Purkinje cell (primary cell): ENCODE measurements around the gene CEP192. TPM values are rescaled to one million over a fixed set of nuclear protein-coding genes. Genes with fewer than 3 reads are reported as not detected.

Experiments
- polyA plus RNA-seq: library from polyadenylated mRNA; unstranded; fragments of >200 nt; fragmentation: Nextera tagmentation; gene quantifications from 2 replicates; pipeline ENCODE4 v1.2.1, GENCODE V29; 2014

Gene CEP192, protein sequence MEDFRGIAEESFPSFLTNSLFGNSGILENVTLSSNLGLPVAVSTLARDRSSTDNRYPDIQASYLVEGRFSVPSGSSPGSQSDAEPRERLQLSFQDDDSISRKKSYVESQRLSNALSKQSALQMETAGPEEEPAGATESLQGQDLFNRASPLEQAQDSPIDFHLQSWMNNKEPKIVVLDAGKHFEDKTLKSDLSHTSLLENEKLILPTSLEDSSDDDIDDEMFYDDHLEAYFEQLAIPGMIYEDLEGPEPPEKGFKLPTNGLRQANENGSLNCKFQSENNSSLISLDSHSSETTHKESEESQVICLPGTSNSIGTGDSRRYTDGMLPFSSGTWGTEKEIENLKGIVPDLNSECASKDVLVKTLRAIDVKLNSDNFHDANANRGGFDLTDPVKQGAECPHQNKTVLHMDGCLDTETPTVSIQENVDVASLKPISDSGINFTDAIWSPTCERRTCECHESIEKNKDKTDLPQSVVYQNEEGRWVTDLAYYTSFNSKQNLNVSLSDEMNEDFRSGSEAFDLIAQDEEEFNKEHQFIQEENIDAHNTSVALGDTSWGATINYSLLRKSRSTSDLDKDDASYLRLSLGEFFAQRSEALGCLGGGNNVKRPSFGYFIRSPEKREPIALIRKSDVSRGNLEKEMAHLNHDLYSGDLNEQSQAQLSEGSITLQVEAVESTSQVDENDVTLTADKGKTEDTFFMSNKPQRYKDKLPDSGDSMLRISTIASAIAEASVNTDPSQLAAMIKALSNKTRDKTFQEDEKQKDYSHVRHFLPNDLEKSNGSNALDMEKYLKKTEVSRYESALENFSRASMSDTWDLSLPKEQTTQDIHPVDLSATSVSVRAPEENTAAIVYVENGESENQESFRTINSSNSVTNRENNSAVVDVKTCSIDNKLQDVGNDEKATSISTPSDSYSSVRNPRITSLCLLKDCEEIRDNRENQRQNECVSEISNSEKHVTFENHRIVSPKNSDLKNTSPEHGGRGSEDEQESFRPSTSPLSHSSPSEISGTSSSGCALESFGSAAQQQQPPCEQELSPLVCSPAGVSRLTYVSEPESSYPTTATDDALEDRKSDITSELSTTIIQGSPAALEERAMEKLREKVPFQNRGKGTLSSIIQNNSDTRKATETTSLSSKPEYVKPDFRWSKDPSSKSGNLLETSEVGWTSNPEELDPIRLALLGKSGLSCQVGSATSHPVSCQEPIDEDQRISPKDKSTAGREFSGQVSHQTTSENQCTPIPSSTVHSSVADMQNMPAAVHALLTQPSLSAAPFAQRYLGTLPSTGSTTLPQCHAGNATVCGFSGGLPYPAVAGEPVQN (N-terminal part only)
- 9.7 and 11.2 TPM in 2 replicates for polyA plus RNA-seq

DNA sequence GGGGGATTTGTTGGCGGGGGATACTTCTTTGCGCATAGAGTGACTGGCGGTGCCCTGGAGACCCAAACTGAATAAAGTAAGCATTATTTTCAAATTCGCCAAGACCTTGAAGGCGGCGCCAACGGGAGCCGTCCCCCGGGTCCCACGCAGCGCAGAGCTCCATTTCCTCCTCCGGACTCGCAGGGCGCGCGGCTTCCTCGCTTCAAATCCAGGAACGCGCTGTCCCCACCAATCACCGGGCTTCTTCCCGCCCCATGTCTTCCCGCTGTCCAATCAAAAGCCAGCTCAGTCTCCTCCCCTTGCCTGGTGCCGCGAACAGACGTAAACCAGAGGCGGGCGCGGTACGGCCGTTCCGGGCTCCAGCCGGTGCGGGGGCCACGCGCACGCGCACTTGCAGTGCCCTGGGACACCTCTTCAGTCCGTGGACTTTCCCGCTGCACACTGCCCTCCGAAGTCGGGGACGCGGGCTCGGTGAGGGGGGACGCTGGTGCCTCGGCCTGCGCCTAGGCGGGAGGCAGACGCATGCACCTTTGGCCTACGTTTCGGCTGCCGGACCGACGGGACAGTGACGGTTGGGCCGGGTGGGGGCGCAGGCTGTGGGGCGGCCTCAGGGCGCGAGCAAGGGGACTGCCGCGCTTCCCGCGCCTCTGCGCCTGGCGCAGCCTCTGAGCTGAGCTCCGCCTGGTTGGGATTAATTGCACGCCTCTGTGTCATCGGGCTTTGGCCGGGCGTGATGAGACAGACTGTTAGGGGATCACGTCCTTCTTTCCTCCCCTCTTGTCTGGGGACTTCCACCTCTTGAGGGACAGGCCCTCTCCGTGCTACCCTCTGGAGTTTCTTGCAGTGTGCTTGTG lies at the start of gene CEP192:
TSS of gene CEP192 (plus strand) at position 396 of the 854 bp plus-strand sequence. CDS start 8,063 bp downstream, outside the sequence.

DNA sequence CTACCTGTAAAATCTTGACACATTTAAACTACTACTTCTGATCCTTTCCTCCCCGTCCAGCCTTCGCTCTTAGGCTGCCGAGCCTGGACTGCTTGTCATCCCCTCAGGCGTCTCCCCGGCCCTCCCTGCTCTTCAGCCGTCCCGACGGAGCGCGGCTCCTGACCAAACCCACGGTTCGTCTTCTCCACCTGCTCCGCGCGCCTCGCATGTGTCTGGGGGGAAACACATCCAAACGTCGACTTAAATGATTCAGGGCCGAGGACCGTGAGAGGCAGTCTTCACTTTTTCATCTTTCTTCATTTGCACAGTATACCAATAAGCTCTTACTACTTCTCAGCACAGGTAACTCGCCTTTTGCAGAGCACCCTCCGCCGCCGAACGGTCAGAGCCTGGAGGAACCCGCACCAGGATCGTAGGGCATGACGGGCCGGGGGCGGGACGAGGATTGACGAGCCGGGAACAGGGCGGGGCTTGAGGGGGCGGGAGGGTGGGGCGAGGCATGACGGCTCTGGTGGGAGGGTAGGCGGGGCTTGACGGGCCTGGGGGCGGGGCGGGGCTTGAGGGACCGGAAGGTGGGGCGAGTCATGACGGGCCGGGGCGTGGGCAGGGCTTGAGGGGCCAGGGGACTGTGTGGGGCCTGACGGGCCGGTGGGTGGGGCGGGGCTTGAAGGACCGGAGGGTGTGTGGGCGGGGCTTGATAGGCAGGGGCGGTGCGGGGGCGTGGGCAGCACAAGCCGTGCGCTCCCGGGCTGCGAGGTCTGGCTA lies 43.7 kb upstream of the CEP192 start, which contains the start of gene SEH1L:
TSS of gene SEH1L (plus strand) at position 727 of the 765 bp plus-strand sequence. CDS start 111 bp downstream, outside the sequence.

Other genes with a start within 250 kb of the CEP192 start
- 419 and 446 TPM in 2 replicates for gene PTPN2, start 107.1 kb upstream of the CEP192 start, polyA plus RNA-seq
- 83.7 and 90.7 TPM in 2 replicates for gene SEH1L, start 43.4 kb upstream of the CEP192 start, polyA plus RNA-seq
- 8.9 and 9.1 TPM in 2 replicates for gene LDLRAD4, start 227.4 kb downstream of the CEP192 start, polyA plus RNA-seq